HG03558 (cell line): ENCODE measurements around the gene ATAT1.

Experiments used
- ATAC-seq: cut with Tn5 transposase; IDR thresholded peaks from one replicate; pipeline ENCODE4 v1.9.1; 2021; ENCODE audit warnings: moderate number of reproducible peaks; ENCODE audit not compliant: unreplicated experiment; ENCODE audit errors: extremely low read depth

ATAT1 gene

DNA sequence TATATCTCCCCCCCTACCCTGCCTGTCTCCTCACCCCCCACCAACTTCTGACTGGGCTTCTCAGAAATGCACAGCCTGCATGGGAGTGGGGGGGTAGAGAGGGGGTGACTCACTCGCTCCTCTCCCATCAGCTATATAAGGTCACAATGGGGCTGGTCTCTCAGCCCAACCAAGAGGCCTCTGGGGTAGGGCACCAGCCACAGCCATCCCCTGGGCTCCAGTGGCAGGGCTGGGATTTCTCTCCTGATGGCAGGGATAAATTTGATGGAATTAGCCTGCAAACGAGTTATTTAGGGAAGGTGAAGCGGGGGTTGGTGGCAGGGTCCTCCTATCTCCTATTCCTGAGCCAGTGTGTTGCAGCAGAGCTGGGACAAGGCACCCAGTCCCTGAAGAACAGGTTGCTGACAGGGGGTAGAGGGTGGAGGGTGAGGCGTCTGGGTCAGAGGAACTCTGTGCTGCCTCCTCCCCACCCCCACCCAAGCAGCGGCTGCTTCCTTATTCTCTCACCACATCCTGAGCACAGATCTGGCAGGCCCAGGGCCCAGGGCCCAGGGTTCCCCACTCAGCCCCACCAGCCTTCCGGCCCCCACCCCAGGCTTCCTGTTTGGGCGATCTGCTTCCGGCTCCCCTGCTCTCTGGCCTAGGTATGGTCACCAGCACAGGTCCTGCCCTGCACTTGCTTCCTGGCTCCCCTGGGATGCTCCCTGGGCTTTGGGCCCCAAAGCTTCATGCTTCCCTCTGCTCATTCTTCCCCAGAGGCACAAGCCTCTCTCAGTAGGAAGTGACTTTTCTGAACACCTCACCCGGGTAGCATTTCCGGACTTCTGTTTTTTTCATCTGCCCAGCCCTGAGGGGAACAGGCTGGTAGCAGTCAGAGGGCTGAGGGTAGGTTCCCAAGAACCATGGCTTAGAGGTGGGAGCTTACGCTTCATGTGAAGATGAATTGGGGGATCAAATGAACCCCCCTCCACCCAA is 55.8 kb downstream of the ATAT1 start:
- ATAC-seq = no peak

- no peak for ATAC-seq
Observed at GRCh38 chr6:30683183-30683979, 56.7 kb downstream of the ATAT1 start.

DNA sequence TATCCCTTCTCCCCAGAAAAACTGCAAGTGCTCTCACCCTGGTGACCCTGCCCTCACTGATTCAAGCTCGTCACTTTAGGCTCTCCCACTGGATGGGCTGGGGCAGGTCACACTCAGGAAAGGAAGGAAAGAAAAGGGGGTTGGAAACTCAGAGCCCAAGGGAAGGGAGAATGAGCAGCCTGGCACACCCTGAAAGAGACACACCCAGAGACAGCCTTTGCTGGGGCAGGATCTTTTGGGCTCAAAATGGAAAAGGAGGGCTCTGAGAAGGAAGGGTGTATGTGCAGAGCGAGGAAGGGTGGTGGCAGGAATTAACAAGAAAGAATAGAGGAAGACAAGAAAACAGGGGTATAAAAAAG is 57.3 kb downstream of the ATAT1 start:
- no peak for ATAC-seq

GRCh38 chr6:30684386-30685156 is 57.9 kb downstream of the ATAT1 start:
- no peak for ATAC-seq

GRCh38 chr6:30685157-30686008 is 58.7 kb downstream of the ATAT1 start:
- ATAC-seq = no peak

GRCh38 chr6:30686009-30686907 is 59.6 kb downstream of the ATAT1 start, which contains the start of gene PPP1R18:
TSS of gene PPP1R18 (minus strand) at chr6:30686645. CDS start at chr6:30686018, 627 bp downstream.
- ATAC-seq = no peak

DNA sequence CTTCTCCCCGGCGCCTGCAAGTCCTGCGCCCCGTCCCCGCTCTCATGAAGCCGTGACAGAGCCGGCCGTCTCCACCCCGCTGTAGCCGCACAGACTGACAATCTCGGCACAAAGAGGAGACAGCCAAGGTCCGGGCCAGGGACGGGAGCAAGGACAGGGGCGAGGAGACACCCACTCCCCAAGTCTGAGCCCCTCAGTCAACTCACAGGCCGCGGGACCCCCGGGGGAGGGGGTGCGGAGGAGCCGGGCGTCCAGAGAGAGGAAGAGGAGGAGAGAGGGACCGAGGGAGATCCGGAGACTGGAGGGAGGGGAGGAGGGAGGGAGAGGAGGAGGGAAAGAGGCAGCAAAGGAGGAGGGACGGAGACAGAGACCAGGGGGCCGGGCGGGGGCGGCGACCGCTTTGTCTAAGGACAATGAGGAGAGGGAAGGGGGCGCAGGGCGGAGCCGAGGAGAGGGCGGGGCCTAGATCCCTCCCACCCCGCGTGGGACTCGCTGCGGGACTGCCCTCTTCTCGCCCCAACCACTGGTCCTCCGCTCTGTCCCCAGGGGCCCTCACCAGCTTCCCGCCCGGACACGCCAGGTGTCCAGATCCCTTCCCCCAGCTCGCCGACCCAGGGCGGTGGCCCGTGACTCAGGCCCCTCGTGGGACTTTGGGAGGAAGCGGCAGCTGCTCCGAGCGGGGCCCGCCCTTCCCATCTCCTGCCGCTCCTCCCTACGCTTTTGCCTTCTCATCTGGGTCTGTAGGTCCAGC is 60.4 kb downstream of the ATAT1 start:
- no peak for ATAC-seq

- no peak for ATAC-seq
Observed at GRCh38 chr6:30687659-30688431, 61.2 kb downstream of the ATAT1 start.

GRCh38 chr6:30688569-30688968 is 61.9 kb downstream of the ATAT1 start:
- no peak for ATAC-seq

- no peak for ATAC-seq
Observed at GRCh38 chr6:30689022-30689865, 62.6 kb downstream of the ATAT1 start.

- no peak for ATAC-seq
Observed at GRCh38 chr6:30689985-30690384, 63.3 kb downstream of the ATAT1 start.

- no peak for ATAC-seq
Observed at GRCh38 chr6:30690403-30691207, 63.9 kb downstream of the ATAT1 start, which contains the start of gene NRM. TSS of gene NRM (minus strand) at chr6:30690984. CDS start at chr6:30690974, 10 bp downstream.

DNA sequence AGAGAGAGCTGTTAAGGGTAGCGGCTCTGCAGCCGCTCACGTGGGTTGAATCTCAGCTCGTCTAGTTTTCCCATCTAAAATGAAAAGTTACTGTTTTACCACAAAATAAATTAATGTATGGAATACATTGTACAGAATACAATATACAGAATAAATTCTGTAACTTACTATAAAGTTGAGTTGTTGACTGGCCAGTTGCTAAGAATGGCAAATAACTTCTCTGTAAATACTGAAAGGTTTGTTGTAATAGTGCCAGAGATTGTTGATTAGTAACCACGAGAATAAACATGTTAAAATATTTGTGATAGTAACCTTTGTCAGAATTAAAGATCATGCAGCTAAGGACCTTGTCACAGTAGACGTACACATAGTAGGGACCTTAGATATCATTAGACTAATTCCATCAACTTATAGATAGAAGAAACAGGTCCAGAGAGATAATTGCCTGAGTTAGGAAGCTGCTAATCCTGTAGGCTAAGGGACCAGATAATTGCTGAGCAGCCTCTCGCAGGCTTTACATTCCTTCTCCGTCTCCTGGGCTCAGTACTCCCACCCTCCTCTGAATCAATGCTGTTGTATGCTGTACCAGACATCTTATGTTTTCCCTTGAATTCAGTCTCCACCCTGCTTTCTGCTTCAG is 64.7 kb downstream of the ATAT1 start:
- no peak for ATAC-seq
